Bronchial epithelial cell (primary cell): ENCODE results near the gene SH3D19. TPM values are rescaled to one million over a fixed set of nuclear protein-coding genes. Genes with fewer than 3 reads are reported as not detected.
"Not testable (repeated sequence)": the region's sequence is repeated elsewhere in the genome, so short reads cannot be mapped to it uniquely, and the experiment has no call there.

Experiments used
- DNase-seq: peaks from one replicate; pipeline ENCODE4 v3.0.0-alpha.2; 2010; ENCODE audit warnings: low read depth
- FAIRE-seq: peaks from 2 replicates; lab custom pipeline; 2011; peaks lifted over from hg19 to GRCh38; lab: Jason Lieb, UNC
- H3K27me3 ChIP-seq: 2 replicates; pipeline ENCODE4 v1.5.1; 2011; ENCODE audit warnings: low read length; ENCODE audit not compliant: control insufficient read depth, insufficient read depth
- H3K36me3 ChIP-seq: 2 replicates; pipeline ENCODE4 v1.5.1; 2011; ENCODE audit warnings: low read length; ENCODE audit not compliant: control insufficient read depth, insufficient read depth
- H3K4me3 ChIP-seq: 2 replicates; pipeline ENCODE4 v1.5.1; 2011; ENCODE audit warnings: mild to moderate bottlenecking, low read depth, low read length, control low read depth
- total RNA-seq: library from RNA; depleted of rRNA; stranded (reverse); fragments of >200 nt; gene quantifications from 2 replicates; pipeline ENCODE4 v1.2.1, GENCODE V29; 2014
- TF ChIP-seq, protein P1 (sequence below): IDR thresholded peaks from 2 replicates; pipeline ENCODE4 v1.5.1; 2011; ENCODE audit warnings: mild to moderate bottlenecking, moderate library complexity, low read length, control low read depth, inconsistent platforms; ENCODE audit not compliant: insufficient read depth, severe bottlenecking

SH3D19 gene
- total RNA-seq, 1 donor from 2014 or later: 13.2 TPM

DNA sequence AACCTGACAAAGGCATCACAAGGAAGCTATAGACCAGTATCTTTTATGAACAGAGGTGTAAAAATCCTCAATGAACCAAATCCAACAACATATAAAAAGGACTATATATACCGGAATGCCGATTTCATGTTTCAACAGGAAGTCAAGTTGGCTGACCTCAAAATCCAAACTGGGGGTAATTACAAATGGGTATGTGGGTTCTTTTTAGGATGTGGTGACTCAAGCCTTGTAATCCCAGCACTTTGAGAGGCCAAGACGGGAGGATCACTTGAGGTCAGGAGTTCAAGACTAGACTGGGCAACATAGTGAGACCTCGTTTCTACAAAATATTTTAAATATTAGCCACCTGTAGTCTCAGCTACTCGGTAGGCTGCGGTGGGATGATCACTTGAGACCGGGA lies 38.0 kb downstream of the SH3D19 start:
- DNase-seq: no peak
- Histone ChIP-seq H3K4me3 (no peak overlapping the region), H3K27me3 (no peaks in the 10 kb centered on the region), H3K36me3 (no peaks in the 10 kb centered on the region)
- no peak for FAIRE-seq
- TF ChIP-seq, protein P1, sequence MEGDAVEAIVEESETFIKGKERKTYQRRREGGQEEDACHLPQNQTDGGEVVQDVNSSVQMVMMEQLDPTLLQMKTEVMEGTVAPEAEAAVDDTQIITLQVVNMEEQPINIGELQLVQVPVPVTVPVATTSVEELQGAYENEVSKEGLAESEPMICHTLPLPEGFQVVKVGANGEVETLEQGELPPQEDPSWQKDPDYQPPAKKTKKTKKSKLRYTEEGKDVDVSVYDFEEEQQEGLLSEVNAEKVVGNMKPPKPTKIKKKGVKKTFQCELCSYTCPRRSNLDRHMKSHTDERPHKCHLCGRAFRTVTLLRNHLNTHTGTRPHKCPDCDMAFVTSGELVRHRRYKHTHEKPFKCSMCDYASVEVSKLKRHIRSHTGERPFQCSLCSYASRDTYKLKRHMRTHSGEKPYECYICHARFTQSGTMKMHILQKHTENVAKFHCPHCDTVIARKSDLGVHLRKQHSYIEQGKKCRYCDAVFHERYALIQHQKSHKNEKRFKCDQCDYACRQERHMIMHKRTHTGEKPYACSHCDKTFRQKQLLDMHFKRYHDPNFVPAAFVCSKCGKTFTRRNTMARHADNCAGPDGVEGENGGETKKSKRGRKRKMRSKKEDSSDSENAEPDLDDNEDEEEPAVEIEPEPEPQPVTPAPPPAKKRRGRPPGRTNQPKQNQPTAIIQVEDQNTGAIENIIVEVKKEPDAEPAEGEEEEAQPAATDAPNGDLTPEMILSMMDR: no peak

DNA sequence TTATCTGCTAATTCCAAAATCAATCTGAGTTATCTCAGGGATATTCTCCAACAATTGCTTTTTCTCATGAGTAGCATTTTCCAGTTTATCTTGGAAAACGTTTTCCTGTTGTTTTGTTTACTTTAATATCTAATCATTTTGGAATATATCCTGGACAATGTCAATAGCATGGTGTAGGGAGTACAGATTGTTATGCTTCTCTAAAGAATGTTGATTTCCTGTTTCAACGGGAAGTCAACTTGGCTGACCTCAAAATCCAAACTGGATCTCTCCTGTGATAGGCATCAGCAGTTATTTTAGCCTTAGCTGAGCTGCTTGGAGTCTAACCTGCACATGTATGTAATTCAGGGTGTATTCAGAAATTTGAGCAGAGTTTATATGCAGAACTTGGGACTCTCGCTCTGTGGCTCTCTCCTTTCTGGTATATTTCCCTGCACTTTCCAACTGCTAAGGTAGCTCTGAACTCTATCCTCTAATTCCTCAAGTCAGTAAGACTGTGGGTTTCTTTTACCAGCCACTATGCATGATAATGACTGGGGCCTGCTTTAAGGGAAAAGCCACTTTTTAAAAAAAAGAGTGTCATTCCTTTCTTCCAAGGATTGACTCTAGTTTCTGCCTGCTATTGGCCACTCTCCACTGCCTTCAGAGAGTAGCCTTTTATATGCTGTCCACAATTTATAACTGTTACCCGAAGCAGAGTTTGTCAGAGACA lies 40.7 kb downstream of the SH3D19 start:
- DNase-seq: no peak
- TF ChIP-seq, protein P1: no peak
- Histone ChIP-seq H3K4me3 (no peak overlapping the region), H3K27me3 (no peaks in the 10 kb centered on the region), H3K36me3 (no peaks in the 10 kb centered on the region)
- FAIRE-seq: no peak

DNA sequence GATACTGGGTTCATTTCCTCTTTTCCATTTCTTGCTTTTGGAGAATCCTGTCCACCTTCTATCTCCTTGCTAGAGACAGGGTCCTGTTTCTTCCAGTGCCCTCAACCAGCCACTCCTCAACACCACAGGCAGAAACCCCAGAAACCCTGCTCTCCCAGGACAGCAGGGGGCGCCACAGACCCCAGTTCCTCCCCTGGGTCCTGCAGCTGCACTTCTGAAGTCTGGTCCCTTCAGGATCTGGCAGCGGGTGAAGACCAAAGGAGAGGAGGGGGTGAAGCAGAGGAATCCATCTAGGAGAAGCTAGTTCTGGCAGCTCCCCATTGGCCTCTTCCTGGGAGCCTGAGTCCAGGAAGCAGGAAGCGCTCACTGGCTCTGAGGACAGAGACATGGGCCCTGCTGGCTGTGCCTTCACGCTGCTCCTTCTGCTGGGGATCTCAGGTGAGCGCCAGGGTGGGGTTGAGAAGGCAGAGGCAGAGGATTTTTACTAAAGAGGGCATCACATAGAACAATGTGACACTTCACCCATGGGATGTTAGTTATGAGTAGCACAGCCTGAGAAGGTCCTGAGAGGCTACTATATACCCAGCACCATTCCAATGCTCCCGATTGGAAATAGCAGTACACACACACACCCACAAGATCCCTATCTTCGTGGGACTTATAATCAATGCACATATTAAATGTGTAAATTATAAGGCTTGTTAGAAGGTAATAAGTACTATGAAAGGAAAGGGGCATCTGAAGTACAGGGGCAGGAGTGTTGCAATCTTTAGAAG lies 48.4 kb downstream of the SH3D19 start, which contains the start of gene PRSS48:
TSS of gene PRSS48 (plus strand) at position 375 of the 776 bp plus-strand sequence. CDS start at position 387, 12 bp downstream.
- FAIRE-seq: no peak
- TF ChIP-seq, protein P1: peak; percentile 88
- Histone ChIP-seq H3K4me3 (no peak within 1 kb of the TSS), H3K36me3 (no peaks in the 10 kb centered on the region), H3K27me3 (no peaks in the 10 kb centered on the region)
- DNase-seq: peak; percentile 39

DNA sequence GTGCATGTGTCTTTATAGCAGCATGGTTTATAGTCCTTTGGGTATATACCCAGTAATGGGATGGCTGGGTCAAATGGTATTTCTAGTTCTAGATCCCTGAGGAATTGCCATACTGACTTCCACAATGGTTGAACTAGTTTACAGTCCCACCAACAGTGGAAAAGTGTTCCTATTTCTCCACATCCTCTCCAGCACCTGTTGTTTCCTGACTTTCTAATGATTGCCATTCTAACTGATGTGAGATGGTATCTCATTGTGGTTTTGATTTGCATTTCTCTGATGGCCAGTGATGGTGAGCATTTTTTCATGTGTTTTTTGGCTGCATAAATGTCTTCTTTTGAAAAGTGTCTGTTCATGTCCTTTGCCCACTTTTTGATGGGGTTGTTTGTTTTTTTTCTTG lies 56.5 kb downstream of the SH3D19 start:
- not testable (repeated sequence) for H3K4me3 ChIP-seq, FAIRE-seq, DNase-seq, H3K27me3 ChIP-seq, H3K36me3 ChIP-seq

DNA sequence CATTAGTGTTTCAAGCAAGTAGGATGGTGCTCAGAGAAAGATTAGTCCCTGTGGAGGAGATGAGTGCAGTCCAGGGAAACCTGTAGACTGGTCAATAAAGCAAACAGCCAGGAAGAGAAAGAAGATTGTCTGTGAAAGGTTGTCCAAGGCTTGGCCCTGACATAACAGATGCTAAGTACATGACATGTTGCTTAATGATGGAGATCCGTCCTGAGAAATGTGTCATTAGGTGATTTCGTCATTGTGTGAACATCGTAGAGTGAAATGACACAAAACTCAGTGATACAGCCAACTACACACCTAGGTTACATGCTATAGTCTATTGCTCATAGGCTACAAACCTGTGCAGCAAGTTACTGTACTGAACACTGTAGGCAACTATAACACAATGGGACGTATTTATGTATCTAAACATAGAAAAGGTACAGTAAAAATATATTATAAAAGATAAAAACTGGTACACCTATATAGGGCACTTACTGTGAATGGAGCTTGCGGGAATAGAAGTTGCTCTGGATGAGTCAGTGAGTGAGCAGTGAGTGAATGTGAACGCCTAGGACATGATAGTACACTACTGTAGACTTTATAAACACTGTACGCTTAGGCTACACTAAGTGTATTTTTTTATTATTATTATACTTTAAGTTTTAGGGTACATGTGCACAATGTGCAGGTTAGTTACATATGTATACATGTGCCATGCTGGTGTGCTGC lies 57.4 kb downstream of the SH3D19 start:
- FAIRE-seq: peak; percentile 84

More for the DNA sequence above, 57.4 kb downstream of the SH3D19 start:
- TF ChIP-seq, protein P1: no peak
- Histone ChIP-seq H3K4me3 (no peak overlapping the region), H3K27me3 (no peaks in the 10 kb centered on the region), H3K36me3 (no peaks in the 10 kb centered on the region)
- DNase-seq: peak; percentile 64
